Stimulated activated CD8-positive, alpha-beta memory T cell treated with anti-CD3 and anti-CD28 coated beads, Interleukin-15, amount 100 ng/mL, for 1 hour (primary cell): ENCODE results near the gene MYRF.

Experiments
- DNase-seq: peaks from one replicate; pipeline ENCODE4 v3.0.0-alpha.2; 2020; ENCODE audit warnings: low read depth

MYRF gene

DNA sequence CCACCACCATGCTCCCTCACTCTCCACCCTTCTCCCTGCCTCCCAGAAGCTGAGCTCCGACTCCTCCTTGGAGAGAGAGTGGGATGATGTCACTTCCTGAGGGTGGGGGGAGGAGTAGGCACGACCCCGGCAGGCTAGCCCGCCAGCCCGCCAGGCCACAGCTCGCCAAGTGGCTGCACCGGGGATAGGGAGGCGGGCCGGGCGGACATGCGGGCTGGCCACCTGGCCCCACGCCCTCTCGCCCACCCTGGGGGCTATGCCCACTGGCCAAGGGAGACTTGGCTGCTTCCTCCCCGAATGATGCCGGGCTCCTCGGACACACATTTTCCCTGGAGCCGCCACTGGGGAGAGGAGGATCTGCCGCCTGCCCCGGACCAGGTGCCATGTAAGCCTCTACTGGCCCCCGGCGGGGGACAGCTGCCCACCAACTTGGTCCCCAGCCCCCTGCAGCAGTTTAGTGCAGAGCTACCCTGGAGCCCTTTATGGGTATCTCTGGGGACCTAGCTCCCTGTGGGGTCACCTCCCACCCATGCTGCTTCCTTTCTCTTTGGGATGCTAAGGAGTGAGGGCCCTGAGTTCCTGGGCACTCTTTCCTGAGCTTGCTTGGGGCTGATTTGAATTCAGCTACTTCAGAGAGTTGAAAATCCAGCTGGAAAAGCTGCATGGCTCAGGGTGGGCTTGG is 33.7 kb upstream of the MYRF start:
- DNase-seq = no peak

DNA sequence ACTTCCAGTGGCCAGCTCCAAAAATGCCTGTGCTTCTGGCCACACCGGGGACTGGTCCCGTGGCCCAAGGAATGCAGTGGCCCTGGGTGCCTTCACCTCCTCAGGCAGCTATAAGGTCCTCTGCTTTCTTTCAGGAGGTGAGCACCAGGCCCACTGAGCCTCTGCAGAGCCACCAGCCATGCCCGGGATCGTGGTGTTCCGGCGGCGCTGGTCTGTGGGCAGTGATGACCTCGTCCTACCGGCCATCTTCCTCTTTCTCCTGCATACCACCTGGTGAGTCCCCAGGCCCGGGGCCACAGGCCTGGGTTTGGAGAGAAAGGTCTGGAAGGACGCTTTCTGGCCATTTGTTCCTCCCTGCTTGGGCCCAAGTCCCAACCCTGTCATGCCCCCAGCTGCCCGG is 32.5 kb upstream of the MYRF start:
- DNase-seq = no peak

- no peak for DNase-seq
These were observed 31.8 kb upstream of the MYRF start for GRCh38 chr11:61720597-61720996.

GRCh38 chr11:61724437-61724836 is 28.0 kb upstream of the MYRF start:
- no peak for DNase-seq

DNA sequence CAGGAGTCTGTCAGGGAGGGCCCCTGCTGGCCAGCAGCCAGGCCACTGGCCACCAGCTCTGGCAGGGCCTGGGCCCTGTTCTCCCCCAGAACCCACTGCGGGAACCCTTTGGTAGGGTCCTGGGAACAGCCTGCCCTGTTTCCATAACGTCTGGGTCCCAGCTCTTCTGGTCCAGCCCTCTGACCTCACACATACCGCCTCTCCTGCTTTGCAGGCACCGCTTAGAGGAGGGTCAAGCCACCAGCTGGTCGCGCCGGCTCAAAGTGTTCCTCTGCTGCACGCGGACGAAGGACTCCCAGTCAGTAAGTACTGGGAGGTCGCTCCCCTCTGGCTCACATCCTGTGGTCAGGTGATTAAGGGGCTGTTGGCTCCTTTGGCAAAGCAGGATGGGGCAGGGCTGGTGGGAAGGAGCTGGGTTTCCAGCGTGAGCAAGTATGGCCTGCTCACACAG is 26.6 kb upstream of the MYRF start:
- DNase-seq = no peak

DNA sequence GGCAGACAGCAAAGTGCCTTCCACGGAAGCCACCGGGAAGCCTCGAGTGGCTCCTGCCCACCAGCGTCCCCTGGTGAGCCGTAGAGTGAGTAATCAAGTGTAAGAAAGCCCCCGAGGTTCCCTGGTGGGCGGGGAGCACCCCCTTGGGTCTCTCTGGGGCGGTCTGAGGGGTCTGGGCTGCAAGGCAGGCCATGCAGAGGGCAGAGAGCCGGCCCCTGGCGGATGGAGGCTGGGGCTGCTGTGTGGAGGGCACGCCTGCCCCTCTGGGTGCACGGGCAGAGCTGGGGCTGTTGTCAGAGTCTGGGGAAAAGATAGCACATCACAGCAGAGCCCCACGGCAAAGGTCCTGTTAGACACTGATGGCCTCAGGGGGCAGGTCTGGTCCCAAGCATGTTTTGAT is 25.7 kb upstream of the MYRF start:
- DNase-seq = no peak

GRCh38 chr11:61727401-61727811 is 25.0 kb upstream of the MYRF start:
- DNase-seq = no peak

DNA sequence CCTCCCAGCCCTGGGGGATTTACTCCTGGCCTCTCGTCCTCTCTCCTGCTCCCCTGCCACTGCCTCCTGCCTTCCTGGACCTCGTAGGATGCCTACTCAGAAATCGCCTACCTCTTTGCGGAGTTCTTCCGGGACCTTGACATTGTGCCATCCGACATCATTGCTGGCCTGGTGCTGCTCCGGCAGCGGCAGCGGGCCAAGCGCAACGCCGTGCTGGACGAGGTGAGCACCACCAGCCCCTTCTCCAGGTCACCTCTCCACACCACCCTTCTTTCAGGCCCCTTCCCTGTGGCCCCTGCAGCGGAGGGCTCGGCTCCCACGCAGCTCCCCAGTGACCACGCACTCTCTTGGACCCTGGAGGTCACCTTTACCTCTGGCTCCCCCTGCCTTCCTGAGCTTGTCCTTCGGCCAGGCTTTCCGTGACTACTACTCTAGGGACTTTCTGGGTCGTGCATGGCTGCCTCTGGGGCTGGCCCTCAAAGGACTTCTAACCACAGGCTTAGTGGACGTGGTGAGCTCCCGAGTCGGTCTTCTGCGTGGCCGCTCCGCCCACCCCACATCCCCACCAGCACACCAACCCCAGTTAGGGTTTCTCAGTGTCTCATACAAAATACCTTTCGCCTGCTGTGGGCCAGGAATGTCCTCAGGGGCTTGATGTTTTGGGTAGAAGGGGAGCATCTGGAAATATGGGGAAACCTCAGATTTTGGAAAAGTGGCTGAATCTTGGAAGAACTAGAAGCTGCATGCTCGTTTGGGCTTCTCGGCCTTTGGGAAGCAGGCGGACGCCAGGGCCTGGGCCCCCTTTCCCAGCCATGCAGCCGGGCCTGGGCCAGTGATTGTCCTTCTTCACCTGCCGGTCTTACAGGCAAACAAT is 24.1 kb upstream of the MYRF start:
- no peak for DNase-seq

DNA sequence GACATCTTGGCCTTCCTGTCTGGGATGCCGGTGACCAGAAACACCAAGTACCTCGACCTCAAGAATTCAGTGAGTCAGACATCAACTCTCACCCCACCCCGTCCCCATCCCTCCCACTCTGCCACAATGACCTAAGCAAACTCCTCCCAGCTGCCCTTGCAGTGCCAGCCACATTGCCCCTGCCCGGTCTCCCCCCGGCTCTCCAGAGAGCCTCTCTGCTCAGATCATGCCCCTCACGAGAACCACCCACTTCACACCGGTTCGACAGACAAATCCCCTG is 23.6 kb upstream of the MYRF start:
- DNase-seq = no peak

GRCh38 chr11:61730240-61730994 is 22.0 kb upstream of the MYRF start:
- no peak for DNase-seq

DNA sequence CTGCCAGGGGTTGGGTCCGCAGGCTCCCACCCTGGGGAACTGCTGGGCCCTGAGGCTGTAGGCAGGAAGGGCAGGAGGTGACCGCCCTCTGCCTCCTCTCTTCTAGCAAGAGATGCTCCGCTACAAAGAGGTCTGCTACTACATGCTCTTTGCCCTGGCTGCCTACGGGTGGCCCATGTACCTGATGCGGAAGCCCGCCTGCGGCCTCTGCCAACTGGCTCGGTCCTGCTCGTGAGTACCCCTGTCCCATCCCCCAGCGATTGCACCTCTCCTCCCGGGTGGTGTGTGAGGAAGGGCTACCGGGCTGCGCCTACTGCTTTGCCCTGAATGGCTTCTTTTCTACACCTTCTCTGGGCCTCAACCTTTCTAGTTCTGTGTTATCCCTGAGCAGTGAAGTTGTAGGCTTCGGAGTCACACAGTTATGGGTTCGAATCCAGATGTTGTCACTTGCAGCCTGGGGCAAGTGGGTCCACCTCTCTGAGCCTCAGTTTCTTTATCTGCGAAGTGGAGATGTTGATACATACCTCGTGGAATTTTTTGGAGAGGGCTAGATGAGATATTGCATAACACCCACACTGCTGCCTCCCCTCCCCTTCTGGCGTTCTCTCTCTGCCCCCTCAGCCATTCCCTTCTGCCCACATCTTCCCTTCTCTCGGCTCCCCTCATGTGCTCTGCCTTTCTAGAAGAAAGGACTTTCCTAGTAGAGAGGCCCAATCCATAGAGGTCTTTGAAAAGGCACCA is 21.1 kb upstream of the MYRF start:
- no peak for DNase-seq

DNA sequence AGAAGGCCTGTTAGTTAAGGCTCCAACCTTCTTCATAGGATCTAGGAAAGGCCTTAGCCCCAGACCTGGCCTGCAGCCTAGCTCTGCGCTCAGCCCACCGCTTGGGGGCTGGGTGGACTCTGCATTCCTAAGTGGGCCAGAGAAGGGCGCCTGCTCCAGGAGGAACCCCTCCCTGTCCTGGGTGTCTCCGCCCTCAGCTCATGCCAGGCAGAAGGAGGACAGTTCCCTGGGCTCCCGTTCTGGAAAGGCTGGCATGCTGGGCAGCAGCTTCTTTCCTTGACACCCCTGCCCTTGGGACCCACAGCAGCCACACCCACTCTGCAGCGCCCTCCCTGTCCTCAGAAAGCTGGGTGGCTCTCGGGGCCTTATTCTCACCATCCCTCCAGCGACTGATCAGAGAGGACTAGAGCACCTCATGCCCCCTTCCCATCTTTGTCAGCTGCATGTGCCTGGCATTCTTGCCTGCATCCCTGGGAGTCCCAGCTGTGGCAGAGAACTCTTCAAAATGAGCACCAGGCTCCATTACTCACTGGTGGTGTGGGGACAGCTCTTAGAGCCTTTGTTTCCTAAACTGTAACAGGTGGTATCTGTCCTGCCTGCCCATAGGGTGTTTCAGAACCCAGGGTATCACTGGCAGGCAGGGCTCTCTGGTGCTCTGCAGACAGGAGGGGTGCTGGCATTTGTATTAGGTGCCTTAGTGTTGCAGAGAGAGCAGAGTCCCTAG is 20.3 kb upstream of the MYRF start:
- no peak for DNase-seq

DNA sequence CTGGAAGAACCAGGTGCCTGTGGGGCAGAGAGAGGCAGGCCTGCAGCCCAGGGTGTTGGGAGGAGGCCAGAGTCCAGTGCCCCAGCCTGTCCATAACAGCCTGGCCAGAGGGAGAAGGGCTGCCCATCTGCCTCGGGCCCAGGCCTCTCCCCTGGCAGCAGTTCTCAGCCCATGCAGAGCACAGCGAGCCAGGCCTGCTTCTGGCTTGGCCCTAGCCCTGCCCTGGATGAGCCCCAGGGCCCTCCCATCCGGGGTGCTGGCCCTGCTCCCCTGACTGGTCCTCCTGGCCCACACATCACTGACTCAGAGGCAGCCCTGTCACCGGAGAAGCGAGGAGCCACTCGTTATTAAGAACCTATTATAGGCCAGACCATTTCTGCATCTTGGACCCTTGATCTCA is 19.7 kb upstream of the MYRF start:
- DNase-seq = no peak

- DNase-seq = peak; percentile 66
These were observed 19.1 kb upstream of the MYRF start for GRCh38 chr11:61733120-61733978.

- DNase-seq = no peak
These were observed 17.7 kb upstream of the MYRF start for GRCh38 chr11:61734767-61735166.

DNA sequence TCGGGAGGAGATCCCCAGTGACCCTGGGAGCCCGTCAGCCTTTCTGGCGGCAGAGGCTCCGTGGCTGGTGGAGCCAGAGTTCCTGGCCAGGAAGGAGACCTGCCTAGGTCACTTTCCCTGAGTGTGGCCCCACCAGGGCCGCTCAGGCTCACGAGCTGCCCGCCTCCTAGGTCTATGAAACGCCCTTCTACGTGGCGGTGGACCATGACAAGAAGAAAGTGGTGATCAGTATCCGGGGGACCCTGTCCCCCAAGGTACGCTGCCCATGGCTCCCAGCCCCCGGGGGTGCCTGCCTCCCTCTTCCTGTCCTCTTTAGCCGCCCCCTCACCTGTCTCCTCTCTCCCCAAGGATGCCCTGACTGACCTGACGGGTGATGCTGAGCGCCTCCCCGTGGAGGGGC is 17.0 kb upstream of the MYRF start:
- DNase-seq = no peak

GRCh38 chr11:61736310-61736709 is 16.1 kb upstream of the MYRF start:
- no peak for DNase-seq

GRCh38 chr11:61737131-61737530 is 15.3 kb upstream of the MYRF start:
- no peak for DNase-seq

DNA sequence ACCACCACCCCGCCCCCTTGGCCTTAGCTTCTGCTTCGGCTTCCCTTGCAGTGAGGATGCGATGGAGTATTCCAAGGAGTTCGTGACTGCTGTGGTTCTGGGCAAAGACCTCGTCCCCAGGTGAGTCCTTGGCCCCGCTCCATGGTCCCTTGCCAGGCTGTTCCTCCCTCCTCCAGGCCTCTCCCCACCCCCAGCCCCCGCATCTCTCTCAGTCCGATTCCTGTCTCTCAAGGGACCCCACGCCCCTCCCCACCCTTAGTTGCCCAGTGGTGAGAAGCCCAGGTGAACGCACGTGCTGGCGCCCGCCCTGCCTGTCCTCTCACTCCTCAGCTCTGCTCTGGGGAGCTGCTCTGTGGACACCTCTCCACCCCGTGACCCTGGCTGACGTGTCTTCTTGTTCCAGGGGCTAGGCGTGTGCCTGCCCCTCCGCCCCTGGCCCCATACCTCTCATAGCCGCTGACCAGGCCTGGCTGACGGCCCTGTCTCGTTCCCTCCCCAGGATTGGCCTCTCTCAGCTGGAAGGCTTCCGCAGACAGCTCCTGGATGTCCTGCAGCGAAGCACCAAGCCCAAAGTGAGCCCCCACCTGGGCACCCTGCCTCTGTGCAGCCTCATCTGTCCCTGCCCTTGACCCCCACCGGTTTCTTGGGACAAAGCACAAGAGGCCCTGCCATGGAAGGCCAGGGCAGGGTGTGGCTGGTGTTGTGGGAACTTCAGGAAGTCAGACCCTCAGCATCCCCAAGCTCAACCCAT is 14.6 kb upstream of the MYRF start:
- no peak for DNase-seq

DNA sequence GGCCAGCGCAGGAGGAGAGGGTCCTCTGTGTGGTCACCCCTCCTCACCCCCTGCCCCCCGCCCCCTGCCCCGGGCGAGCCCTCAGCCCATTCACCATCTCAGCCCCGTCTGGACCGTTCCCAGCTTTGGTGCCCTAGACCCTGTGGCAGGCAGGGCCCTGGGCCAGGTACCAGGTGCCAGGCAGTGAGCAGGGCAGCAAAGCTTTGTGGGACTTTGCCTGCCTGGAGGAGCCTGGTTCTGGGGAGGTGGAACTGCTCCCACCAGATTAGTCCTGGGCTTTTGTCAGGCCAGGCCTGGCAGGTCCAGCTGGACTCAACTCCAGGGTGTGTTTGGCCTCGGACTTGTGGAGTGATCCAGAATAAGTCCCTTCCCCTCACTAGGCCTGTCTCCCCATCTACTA is 13.7 kb upstream of the MYRF start:
- DNase-seq = no peak
